ENCODE results near the gene MED25. TPM values are rescaled to one million over a fixed set of nuclear protein-coding genes. Genes with fewer than 3 reads are reported as not detected.

MED25 gene
- total and polyA plus RNA-seq, 3 experiments from 2014 or later = 23.7 to 47.2 (median 42.3) TPM

GRCh38 chr19:49840321-49840720 lies 22.2 kb downstream of the MED25 start:
- H3K36me3 ChIP-seq (ENCODE audit: insufficient read depth, low read length) = peaks cover under 1% of the 10 kb centered on the region
- H3K4me1 ChIP-seq (ENCODE audit: insufficient read depth, low read length) = no peaks in the 10 kb centered on the region
- no peaks in the 10 kb centered on the region for H3K9me3 ChIP-seq (ENCODE audit: low read length)
- H3K4me3 Mint-ChIP-seq = no peak overlapping the region
- ChIA-PET POLR2A (interaction anchor here (0.5 kb wide), 1 partner anchor 10 kb away, joined by 4 read pairs; no protein-coding TSS in a partner anchor), CTCF (no interaction called here)
- H3K4me3 ChIP-seq (ENCODE audit: low read length) = no peak overlapping the region
- no peak overlapping the region for H3K27ac Mint-ChIP-seq
- no peaks in the 10 kb centered on the region for H3K4me1 Mint-ChIP-seq
- no peaks in the 10 kb centered on the region for H3K27me3 Mint-ChIP-seq
- no peaks in the 10 kb centered on the region for H3K27me3 ChIP-seq (ENCODE audit: insufficient read depth, low read length, poor library complexity, severe bottlenecking)
- H3K27ac ChIP-seq (ENCODE audit: low read depth, low read length) = no peak overlapping the region
- no peaks in the 10 kb centered on the region for H3K9me3 Mint-ChIP-seq
- DNase-seq = no peak
- H3K36me3 Mint-ChIP-seq = peaks cover 8 to 39% (median 11%) of the 10 kb centered on the region in 3 donors

- no peaks in the 10 kb centered on the region for H3K4me1 Mint-ChIP-seq
- H3K36me3 Mint-ChIP-seq = peaks cover 8 to 38% (median 11%) of the 10 kb centered on the region in 3 donors
- H3K27me3 Mint-ChIP-seq = no peaks in the 10 kb centered on the region
- no peak overlapping the region for H3K4me3 ChIP-seq (ENCODE audit: low read length)
- H3K36me3 ChIP-seq (ENCODE audit: insufficient read depth, low read length) = no peaks in the 10 kb centered on the region
- H3K4me1 ChIP-seq (ENCODE audit: insufficient read depth, low read length) = no peaks in the 10 kb centered on the region
- H3K27me3 ChIP-seq (ENCODE audit: insufficient read depth, low read length, poor library complexity, severe bottlenecking) = no peaks in the 10 kb centered on the region
- CTCF ChIA-PET = no interaction called here
- peak overlapping the region in 1 of 8 donors; percentile 63 for H3K27ac Mint-ChIP-seq
- POLR2A ChIA-PET = interaction anchor here (0.7 kb wide), 1 partner anchor 809 kb away, joined by 4 read pairs; the partner anchor contains the start of gene CGB2
- H3K27ac ChIP-seq (ENCODE audit: low read depth, low read length) = no peak overlapping the region
- DNase-seq = no peak
- no peaks in the 10 kb centered on the region for H3K9me3 Mint-ChIP-seq
- H3K9me3 ChIP-seq (ENCODE audit: low read length) = no peaks in the 10 kb centered on the region
- no peak overlapping the region for H3K4me3 Mint-ChIP-seq
These were observed 22.7 kb downstream of the MED25 start for GRCh38 chr19:49840736-49841249.

- H3K4me3 Mint-ChIP-seq = no peak overlapping the region
- ChIA-PET POLR2A (no interaction called here), CTCF (interaction anchor here (1.2 kb wide), 1 partner anchor 121 kb away, joined by 4 read pairs; no protein-coding TSS in a partner anchor)
- Histone ChIP-seq H3K27ac (ENCODE audit: low read depth, low read length) (no peak overlapping the region), H3K36me3 (ENCODE audit: insufficient read depth, low read length) (no peaks in the 10 kb centered on the region), H3K27me3 (ENCODE audit: insufficient read depth, low read length, poor library complexity, severe bottlenecking) (no peaks in the 10 kb centered on the region), H3K4me1 (ENCODE audit: insufficient read depth, low read length) (peaks cover 2% of the 10 kb centered on the region), H3K9me3 (ENCODE audit: low read length) (no peaks in the 10 kb centered on the region), H3K4me3 (ENCODE audit: low read length) (no peak overlapping the region)
- DNase-seq = no peak
- no peaks in the 10 kb centered on the region for H3K27me3 Mint-ChIP-seq
- H3K36me3 Mint-ChIP-seq = peaks cover 7 to 19% (median 10%) of the 10 kb centered on the region in 3 donors
- H3K4me1 Mint-ChIP-seq = peaks cover 2 to 7% (median 4%) of the 10 kb centered on the region in 3 donors
- H3K27ac Mint-ChIP-seq = no peak overlapping the region
- no peaks in the 10 kb centered on the region for H3K9me3 Mint-ChIP-seq
These were observed 25.2 kb downstream of the MED25 start for GRCh38 chr19:49843265-49843664.

- Mint-ChIP-seq H3K4me3 (no peak overlapping the region), H3K36me3 (peaks cover 0 to 8% (median 0%) of the 10 kb centered on the region in 3 donors), H3K27me3 (no peaks in the 10 kb centered on the region), H3K4me1 (peaks cover 12 to 17% (median 14%) of the 10 kb centered on the region in 3 donors), H3K9me3 (no peaks in the 10 kb centered on the region), H3K27ac (no peak overlapping the region)
- CTCF ChIA-PET = interaction anchor here (0.6 to 1.2 kb wide), 4 partner anchors 80 to 122 kb away, joined by 3 to 4 read pairs (median 3); no protein-coding TSS in a partner anchor
- H3K36me3 ChIP-seq (ENCODE audit: insufficient read depth, low read length) = no peaks in the 10 kb centered on the region
- peaks cover 9% of the 10 kb centered on the region for H3K4me1 ChIP-seq (ENCODE audit: insufficient read depth, low read length)
- H3K27ac ChIP-seq (ENCODE audit: low read depth, low read length) = no peak overlapping the region
- DNase-seq = no peak
- no peak overlapping the region for H3K4me3 ChIP-seq (ENCODE audit: low read length)
- no peaks in the 10 kb centered on the region for H3K9me3 ChIP-seq (ENCODE audit: low read length)
- no peaks in the 10 kb centered on the region for H3K27me3 ChIP-seq (ENCODE audit: insufficient read depth, low read length, poor library complexity, severe bottlenecking)
- POLR2A ChIA-PET = no interaction called here
These were observed 26.3 kb downstream of the MED25 start for GRCh38 chr19:49844138-49845095.

GRCh38 chr19:49845414-49845813 lies 27.3 kb downstream of the MED25 start:
- peaks cover 19 to 26% (median 21%) of the 10 kb centered on the region in 3 donors for H3K4me1 Mint-ChIP-seq
- Histone ChIP-seq H3K4me1 (ENCODE audit: insufficient read depth, low read length) (peaks cover 15% of the 10 kb centered on the region), H3K27me3 (ENCODE audit: insufficient read depth, low read length, poor library complexity, severe bottlenecking) (no peaks in the 10 kb centered on the region), H3K4me3 (ENCODE audit: low read length) (no peak overlapping the region), H3K36me3 (ENCODE audit: insufficient read depth, low read length) (no peaks in the 10 kb centered on the region), H3K27ac (ENCODE audit: low read depth, low read length) (no peak overlapping the region), H3K9me3 (ENCODE audit: low read length) (no peaks in the 10 kb centered on the region)
- DNase-seq = no peak
- no peaks in the 10 kb centered on the region for H3K27me3 Mint-ChIP-seq
- H3K9me3 Mint-ChIP-seq = no peaks in the 10 kb centered on the region
- CTCF ChIA-PET = no interaction called here
- POLR2A ChIA-PET = no interaction called here
- H3K27ac Mint-ChIP-seq = no peak overlapping the region
- peaks cover 0 to 4% (median 0%) of the 10 kb centered on the region in 3 donors for H3K36me3 Mint-ChIP-seq
- H3K4me3 Mint-ChIP-seq = no peak overlapping the region

GRCh38 chr19:49846408-49846807 lies 28.3 kb downstream of the MED25 start:
- Histone ChIP-seq H3K4me1 (ENCODE audit: insufficient read depth, low read length) (peaks cover 15% of the 10 kb centered on the region), H3K4me3 (ENCODE audit: low read length) (no peak overlapping the region), H3K9me3 (ENCODE audit: low read length) (no peaks in the 10 kb centered on the region), H3K27me3 (ENCODE audit: insufficient read depth, low read length, poor library complexity, severe bottlenecking) (no peaks in the 10 kb centered on the region), H3K27ac (ENCODE audit: low read depth, low read length) (no peak overlapping the region), H3K36me3 (ENCODE audit: insufficient read depth, low read length) (no peaks in the 10 kb centered on the region)
- H3K4me3 Mint-ChIP-seq = no peak overlapping the region
- no peak for DNase-seq
- no peaks in the 10 kb centered on the region for H3K9me3 Mint-ChIP-seq
- POLR2A ChIA-PET = no interaction called here
- CTCF ChIA-PET = no interaction called here
- H3K4me1 Mint-ChIP-seq = peaks cover 21 to 29% (median 21%) of the 10 kb centered on the region in 3 donors
- peak overlapping the region in 1 of 8 donors; percentile 72 for H3K27ac Mint-ChIP-seq
- peaks cover 0 to 2% of the 10 kb centered on the region in 2 donors for H3K27me3 Mint-ChIP-seq
- H3K36me3 Mint-ChIP-seq = peaks cover 0 to 5% (median 0%) of the 10 kb centered on the region in 3 donors

GRCh38 chr19:49847731-49848696 lies 29.9 kb downstream of the MED25 start:
- H3K36me3 ChIP-seq (ENCODE audit: insufficient read depth, low read length) = no peaks in the 10 kb centered on the region
- H3K36me3 Mint-ChIP-seq = peaks cover 0 to 10% (median 0%) of the 10 kb centered on the region in 3 donors
- peak overlapping the region; percentile 12 for H3K27ac ChIP-seq (ENCODE audit: low read depth, low read length)
- peak overlapping the region in 3 of 8 donors; percentile 25 to 89 (median 54) for H3K27ac Mint-ChIP-seq
- no peak for DNase-seq
- H3K9me3 ChIP-seq (ENCODE audit: low read length) = no peaks in the 10 kb centered on the region
- ChIA-PET CTCF (interaction anchor here (0.5 to 0.9 kb wide), 2 partner anchors 17 to 130 kb away, joined by 3 read pairs; no protein-coding TSS in a partner anchor), POLR2A (interaction anchor here (0.6 to 1.1 kb wide), 2 partner anchors 21 to 27 kb away, joined by 4 read pairs; no protein-coding TSS in a partner anchor)
- peaks cover 0 to 4% of the 10 kb centered on the region in 2 donors for H3K27me3 Mint-ChIP-seq
- H3K27me3 ChIP-seq (ENCODE audit: insufficient read depth, low read length, poor library complexity, severe bottlenecking) = no peaks in the 10 kb centered on the region
- H3K4me3 ChIP-seq (ENCODE audit: low read length) = no peak overlapping the region
- peaks cover 32 to 42% (median 34%) of the 10 kb centered on the region in 3 donors for H3K4me1 Mint-ChIP-seq
- H3K4me1 ChIP-seq (ENCODE audit: insufficient read depth, low read length) = peaks cover 27% of the 10 kb centered on the region
- H3K4me3 Mint-ChIP-seq = peak overlapping the region in 4 of 7 donors; percentile 6 to 87 (median 32)
- no peaks in the 10 kb centered on the region for H3K9me3 Mint-ChIP-seq

All from CD8-positive, alpha-beta memory T cell (primary cell).